Measurements from ENCODE around the gene SSH2. TPM values are rescaled to one million over a fixed set of nuclear protein-coding genes. Genes with fewer than 3 reads are reported as not detected.
A peak's percentile ranks its signal among the peaks of the same experiment; 100 is the strongest.
"Not testable (repeated sequence)": the region's sequence is repeated elsewhere in the genome, so short reads cannot be mapped to it uniquely, and the experiment has no call there.

Gene SSH2
- polyA plus RNA-seq, 10 donors, result 15.4 to 27.2 (median 22.3) TPM

GRCh38 chr17:29746669-29747068 lies 183.4 kb downstream of the SSH2 start:
- DNase-seq, result no peak

GRCh38 chr17:29744121-29744520 lies 185.9 kb downstream of the SSH2 start:
- DNase-seq, result no peak

GRCh38 chr17:29742210-29742513 lies 187.9 kb downstream of the SSH2 start:
- no peak for DNase-seq

- no peak for DNase-seq
These were observed 190.0 kb downstream of the SSH2 start for GRCh38 chr17:29740017-29740416.

GRCh38 chr17:29734640-29735039 lies 195.4 kb downstream of the SSH2 start:
- DNase-seq, result no peak

GRCh38 chr17:29733166-29733565 lies 196.9 kb downstream of the SSH2 start:
- no peak for DNase-seq

- no peak for DNase-seq
These were observed 197.4 kb downstream of the SSH2 start for GRCh38 chr17:29732613-29733012.

GRCh38 chr17:29732209-29732608 lies 197.8 kb downstream of the SSH2 start:
- DNase-seq, result no peak

GRCh38 chr17:29731589-29731929 lies 198.5 kb downstream of the SSH2 start:
- DNase-seq, result no peak

- DNase-seq, result no peak
These were observed 201.5 kb downstream of the SSH2 start for GRCh38 chr17:29728490-29728889.

- peak in 2 of 3 donors; percentile 27 to 61 for DNase-seq
These were observed 203.2 kb downstream of the SSH2 start for GRCh38 chr17:29726715-29727252.

GRCh38 chr17:29725408-29725807 lies 204.6 kb downstream of the SSH2 start:
- DNase-seq, result not testable (repeated sequence)

- DNase-seq, result no peak
These were observed 206.6 kb downstream of the SSH2 start for GRCh38 chr17:29723278-29724047.

- DNase-seq, result peak; percentile 75 to 89 (median 81)
These were observed 207.4 kb downstream of the SSH2 start for GRCh38 chr17:29722411-29723198.

- no peak for DNase-seq
These were observed 209.5 kb downstream of the SSH2 start for GRCh38 chr17:29720551-29720950.

- no peak for DNase-seq
These were observed 210.6 kb downstream of the SSH2 start for GRCh38 chr17:29719469-29719868.

- no peak for DNase-seq
These were observed 211.5 kb downstream of the SSH2 start for GRCh38 chr17:29718446-29719039.

- no peak for DNase-seq
These were observed 212.2 kb downstream of the SSH2 start for GRCh38 chr17:29717817-29718216.

GRCh38 chr17:29716566-29716965 lies 213.5 kb downstream of the SSH2 start:
- DNase-seq, result no peak

- DNase-seq, result no peak
These were observed 214.3 kb downstream of the SSH2 start for GRCh38 chr17:29715680-29716079.

- no peak for DNase-seq
These were observed 215.9 kb downstream of the SSH2 start for GRCh38 chr17:29714146-29714545.

GRCh38 chr17:29713626-29714025 lies 216.4 kb downstream of the SSH2 start:
- no peak for DNase-seq
